Neural cell (in vitro differentiated cells): ENCODE data around the gene CSTB.

ENCODE experiments used
- CTCF ChIP-seq: fragments of 450-650 bp; IDR thresholded peaks from 2 replicates; pipeline ENCODE4 v1.5.1; 2014; ENCODE audit warnings: antibody characterized with exemption, mild to moderate bottlenecking, moderate library complexity; ENCODE audit not compliant: poor library complexity, severe bottlenecking
- EZH2 ChIP-seq: fragments of 200-600, 300-800 bp; shearing (Covaris generic), sonication (generic); IDR thresholded peaks from 2 replicates; pipeline ENCODE4 v1.6.1; 2014; ENCODE audit warnings: antibody characterized with exemption, low read length, borderline replicate concordance, mild to moderate bottlenecking; ENCODE audit not compliant: insufficient read depth, poor library complexity, severe bottlenecking
- POLR2AphosphoS5 ChIP-seq: IDR thresholded peaks from 2 replicates; pipeline ENCODE4 v1.6.1; 2012

GRCh38 chr21:43771199-43771675 is 4.9 kb downstream of the CSTB start:
- TF ChIP-seq POLR2AphosphoS5 = no peak
- TF ChIP-seq CTCF = no peak
- no peak for TF ChIP-seq EZH2
